Kidney (tissue), 14 donors: ENCODE measurements around the gene SEC24D. TPM values are rescaled to one million over a fixed set of nuclear protein-coding genes. Genes with fewer than 3 reads are reported as not detected.

Experiments used
- DNase-seq, 5 donors: peaks; one replicate each; pipeline ENCODE4 v3.0.0-alpha.2; 2013 to 2020
- FAIRE-seq: peaks from 2 replicates; lab custom pipeline; 2012; peaks lifted over from hg19 to GRCh38; lab: Jason Lieb, UNC
- H3K27ac ChIP-seq, 2 donors: one replicate each; pipeline ENCODE4 v1.7.0; 2013; ENCODE audit warnings: low read depth in 2 of 2, low read length in 2 of 2, inconsistent platforms in 1 of 2
- H3K27me3 ChIP-seq: one replicate; pipeline ENCODE4 v1.7.1; 2013; ENCODE audit warnings: low read length, inconsistent platforms; ENCODE audit not compliant: control insufficient read depth, insufficient read depth
- H3K36me3 ChIP-seq, 3 donors: one replicate each; pipeline versions ENCODE4 v1.7.0 to v1.7.1; 2013; ENCODE audit warnings: low read length in 3 of 3, control low read depth in 1 of 3, inconsistent platforms in 1 of 3; ENCODE audit not compliant: insufficient read depth in 3 of 3, control insufficient read depth in 2 of 3
- H3K4me1 ChIP-seq, 3 donors: one replicate each; pipeline versions ENCODE4 v1.7.0 to v1.7.1; 2013; ENCODE audit warnings: low read length in 3 of 3, inconsistent platforms in 1 of 3, low read depth in 1 of 3; ENCODE audit not compliant: control insufficient read depth in 2 of 3, insufficient read depth in 2 of 3
- H3K4me3 ChIP-seq, 3 donors: one replicate each; pipeline versions ENCODE4 v1.7.0 to v1.8.1; 2013; ENCODE audit warnings: low read length in 3 of 3, control low read depth in 1 of 3, inconsistent platforms in 1 of 3
- H3K9ac ChIP-seq, 3 donors: one replicate each; pipeline versions ENCODE4 v1.7.0 to v1.7.1; 2013; ENCODE audit warnings: low read length in 3 of 3, control low read depth in 1 of 3, inconsistent platforms in 1 of 3
- H3K9me3 ChIP-seq, 3 donors: one replicate each; pipeline versions ENCODE4 v1.7.0 to v1.7.1; 2013; ENCODE audit warnings: low read length in 3 of 3, control low read depth in 1 of 3, inconsistent platforms in 1 of 3; ENCODE audit not compliant: control insufficient read depth in 2 of 3, insufficient read depth in 1 of 3
- CTCF ChIP-seq: IDR thresholded peaks from 3 replicates; pipeline ENCODE4 v1.5.1; 2012; ENCODE audit warnings: mild to moderate bottlenecking, moderate library complexity, borderline replicate concordance; ENCODE audit not compliant: insufficient read depth; ENCODE audit errors: extremely low read depth
- intact Hi-C: fragments of 100-400 bp; cut with DNase I; formaldehyde crosslinking; loops from one replicate; pipeline ENCODE4 v1.11.1; 2022
- polyA plus RNA-seq: library from polyadenylated mRNA; stranded (reverse); fragments of 350-450 nt; fragmentation: Illumina TruSeq; extraction: RNeasy Lipid Tissue Mini Kit (QIAGEN cat#74804); gene quantifications from one replicate; pipeline ENCODE4 v1.2.3, GENCODE V29; 2014; ENCODE audit warnings: low read depth, low replicate concordance; ENCODE audit not compliant: insufficient read depth
- total RNA-seq: library from RNA; stranded (reverse); fragmentation: NEBNext Ultra II Directional; extraction: Animal tissue kit (Norgen Biotek cat#: 25700); gene quantifications from one replicate; pipeline ENCODE4 v1.2.1, GENCODE V29; 2021
- donor health status: control.
- donor health status: control.
- donor health status: control.
- donor health status: control.
- donor health status: control.
- donor health status: DM: yes; HTN: yes; CAD: no.
- donor health status: Normal renal cell carcinoma (clear cell type).

Gene SEC24D
- total and polyA plus RNA-seq, 2 donors from 2014 or later: 5.9 to 45.4 TPM

GRCh38 chr4:118842055-118842454 is 6.1 kb upstream of the SEC24D start:
- H3K36me3 ChIP-seq: no peaks in the 10 kb centered on the region
- H3K4me3 ChIP-seq: no peak overlapping the region
- H3K27me3 ChIP-seq: no peaks in the 10 kb centered on the region
- no peak overlapping the region for H3K27ac ChIP-seq
- DNase-seq: no peak
- no peaks in the 10 kb centered on the region for H3K9me3 ChIP-seq
- H3K4me1 ChIP-seq: no peaks in the 10 kb centered on the region
- no peak for FAIRE-seq
- no peak overlapping the region for H3K9ac ChIP-seq
- intact Hi-C loops: no loop called here
- TF ChIP-seq CTCF: no peak

- DNase-seq (no peak), FAIRE-seq (no peak)
- H3K27ac ChIP-seq: no peak overlapping the region
- no peak overlapping the region for H3K9ac ChIP-seq
- no peaks in the 10 kb centered on the region for H3K9me3 ChIP-seq
- TF ChIP-seq CTCF: no peak
- intact Hi-C loops: no loop called here
- no peaks in the 10 kb centered on the region for H3K36me3 ChIP-seq
- H3K4me3 ChIP-seq: no peak overlapping the region
- peaks cover 0 to 4% (median 0%) of the 10 kb centered on the region in 3 donors for H3K4me1 ChIP-seq
- H3K27me3 ChIP-seq: no peaks in the 10 kb centered on the region
Measured at GRCh38 chr4:118839221-118839927, 3.4 kb upstream of the SEC24D start.

GRCh38 chr4:118837121-118837507 is 1.2 kb upstream of the SEC24D start:
- Histone ChIP-seq H3K4me1 (peaks cover 0 to 4% (median 0%) of the 10 kb centered on the region in 3 donors), H3K27me3 (no peaks in the 10 kb centered on the region), H3K4me3 (no peak overlapping the region), H3K9me3 (no peaks in the 10 kb centered on the region), H3K36me3 (peaks cover 0 to 5% (median 5%) of the 10 kb centered on the region in 3 donors), H3K27ac (no peak overlapping the region), H3K9ac (no peak overlapping the region)
- no peak for TF ChIP-seq CTCF
- no peak for DNase-seq
- no peak for FAIRE-seq
- intact Hi-C loops: no loop called here
